Measurements from ENCODE around the gene PTPRA. TPM values are rescaled to one million over a fixed set of nuclear protein-coding genes. Genes with fewer than 3 reads are reported as not detected.
A peak's percentile ranks its signal among the peaks of the same experiment; 100 is the strongest.

PTPRA gene
- total RNA-seq, 1 experiment from 2014 or later: 29.3 TPM

- POLR2A ChIA-PET: interaction anchor here (0.8 to 1.3 kb wide), 2 partner anchors 56 to 111 kb away, joined by 3 to 4 read pairs; partner anchors contain the start of gene PTPRA
- intact Hi-C loops (cut with micrococcal nuclease): no loop called here
These were observed 110.8 kb downstream of the PTPRA start for GRCh38 chr20:2984028-2984501.

DNA sequence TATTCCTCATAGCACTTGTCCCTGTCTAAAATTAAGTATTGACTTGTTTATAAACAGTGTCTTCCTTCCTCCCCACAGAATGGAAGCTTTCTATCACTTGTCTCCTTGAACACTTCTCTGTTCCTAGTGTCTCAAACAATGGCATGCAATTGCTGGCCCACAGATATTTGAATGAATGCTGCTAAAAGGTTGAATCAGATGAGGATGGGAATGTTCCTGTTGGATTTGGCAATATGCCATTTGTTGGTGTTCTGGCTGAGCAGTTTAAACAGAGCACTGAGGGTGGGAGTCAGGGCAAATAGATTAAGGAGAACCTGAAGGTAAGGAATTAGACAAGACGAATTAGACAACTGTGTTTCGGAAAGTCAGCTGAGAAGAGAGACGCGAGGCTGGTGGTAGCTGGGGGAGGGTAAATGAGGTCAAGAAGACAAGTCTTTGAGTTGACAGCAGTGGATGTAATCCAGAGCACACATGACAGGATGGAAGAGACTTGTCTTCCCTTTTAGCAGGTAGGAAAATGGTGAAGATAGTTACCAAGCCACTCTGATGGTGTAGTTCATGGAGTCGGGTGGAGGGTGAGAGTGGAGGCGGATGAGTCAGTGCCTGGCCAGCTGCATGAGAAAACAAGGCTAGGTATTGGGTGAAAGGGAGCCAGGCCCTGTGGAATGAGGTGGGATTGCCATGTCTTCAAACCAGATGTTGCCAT lies 111.8 kb downstream of the PTPRA start:
- H3K4me1 Mint-ChIP-seq (ENCODE audit: insufficient read depth, unreplicated experiment): peaks cover 9% of the 10 kb centered on the region
- intact Hi-C loops (cut with micrococcal nuclease): loop anchor here (5.0 kb wide), 1 partner anchor 108 kb away; no protein-coding TSS in a partner anchor
- H3K27me3 Mint-ChIP-seq (ENCODE audit: insufficient read depth, unreplicated experiment): no peaks in the 10 kb centered on the region
- ChIA-PET POLR2A (interaction anchor here (0.8 to 1.3 kb wide), 3 partner anchors 11 to 112 kb away, joined by 3 to 5 read pairs (median 4); partner anchors contain the start of gene PTPRA), CTCF (no interaction called here)
- DNase-seq (ENCODE audit: unreplicated experiment): peak; percentile 55
- no peaks in the 10 kb centered on the region for H3K9me3 Mint-ChIP-seq (ENCODE audit: unreplicated experiment)
- no peak overlapping the region for H3K4me3 Mint-ChIP-seq (ENCODE audit: unreplicated experiment)
- no peak for TF ChIP-seq CTCF (IDR thresholded peaks at IDR 0.05; ENCODE audit: unreplicated experiment)
- BruUV-seq (replicated peaks): no TSS peak
- H3K27ac Mint-ChIP-seq (ENCODE audit: low read depth, unreplicated experiment): no peak overlapping the region
- H3K36me3 Mint-ChIP-seq (ENCODE audit: insufficient read depth, unreplicated experiment): peaks cover 33% of the 10 kb centered on the region

More at GRCh38 chr20:2984028-2984501, 110.8 kb downstream of the PTPRA start:
- H3K27ac Mint-ChIP-seq (ENCODE audit: low read depth, unreplicated experiment): no peak overlapping the region
- DNase-seq (ENCODE audit: unreplicated experiment): no peak
- CTCF ChIA-PET: interaction anchor here (0.7 kb wide), 2 partner anchors 11 to 470 kb away, joined by 3 to 4 read pairs; no protein-coding TSS in a partner anchor
- H3K27me3 Mint-ChIP-seq (ENCODE audit: insufficient read depth, unreplicated experiment): no peaks in the 10 kb centered on the region
- H3K36me3 Mint-ChIP-seq (ENCODE audit: insufficient read depth, unreplicated experiment): peaks cover 26% of the 10 kb centered on the region
- TF ChIP-seq CTCF (IDR thresholded peaks at IDR 0.05; ENCODE audit: unreplicated experiment): no peak
- H3K9me3 Mint-ChIP-seq (ENCODE audit: unreplicated experiment): no peaks in the 10 kb centered on the region
- no TSS peak for BruUV-seq (replicated peaks)
- H3K4me1 Mint-ChIP-seq (ENCODE audit: insufficient read depth, unreplicated experiment): peaks cover 9% of the 10 kb centered on the region
- H3K4me3 Mint-ChIP-seq (ENCODE audit: unreplicated experiment): no peak overlapping the region

DNA sequence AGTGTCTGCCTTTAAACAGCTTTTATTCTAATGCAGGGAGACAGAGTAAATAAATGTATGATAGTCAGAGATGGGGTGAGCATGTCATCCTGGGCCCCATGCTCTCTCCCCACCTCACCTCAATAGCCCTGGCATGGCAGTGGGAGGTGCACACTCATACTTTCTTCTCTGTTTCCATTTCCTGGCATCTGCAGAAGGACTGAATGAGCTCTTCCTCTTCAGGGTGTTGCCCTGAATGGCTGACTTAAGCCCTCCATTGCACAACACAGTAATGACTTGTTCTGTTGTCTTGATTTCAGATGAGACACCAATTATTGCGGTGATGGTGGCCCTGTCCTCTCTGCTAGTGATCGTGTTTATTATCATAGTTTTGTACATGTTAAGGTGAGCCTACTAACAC lies 113.2 kb downstream of the PTPRA start:
- no peaks in the 10 kb centered on the region for H3K27me3 Mint-ChIP-seq (ENCODE audit: insufficient read depth, unreplicated experiment)
- H3K36me3 Mint-ChIP-seq (ENCODE audit: insufficient read depth, unreplicated experiment): peaks cover 46% of the 10 kb centered on the region
- H3K4me3 Mint-ChIP-seq (ENCODE audit: unreplicated experiment): no peak overlapping the region
- ChIA-PET CTCF (interaction anchor here (0.5 to 2.0 kb wide), 3 partner anchors 15 to 463 kb away, joined by 3 to 7 read pairs (median 4); no protein-coding TSS in a partner anchor), POLR2A (interaction anchor here (0.6 to 0.7 kb wide), 2 partner anchors 14 to 508 kb away, joined by 3 read pairs; no protein-coding TSS in a partner anchor)
- TF ChIP-seq CTCF (IDR thresholded peaks at IDR 0.05; ENCODE audit: unreplicated experiment): no peak
- peak overlapping the region; percentile 63 for H3K27ac Mint-ChIP-seq (ENCODE audit: low read depth, unreplicated experiment)
- no peaks in the 10 kb centered on the region for H3K9me3 Mint-ChIP-seq (ENCODE audit: unreplicated experiment)
- BruUV-seq (replicated peaks): no TSS peak
- peak; percentile 67 for DNase-seq (ENCODE audit: unreplicated experiment)
- intact Hi-C loops (cut with micrococcal nuclease): loop anchor here (5.0 kb wide), 1 partner anchor 109 kb away; no protein-coding TSS in a partner anchor
- peaks cover 9% of the 10 kb centered on the region for H3K4me1 Mint-ChIP-seq (ENCODE audit: insufficient read depth, unreplicated experiment)

DNA sequence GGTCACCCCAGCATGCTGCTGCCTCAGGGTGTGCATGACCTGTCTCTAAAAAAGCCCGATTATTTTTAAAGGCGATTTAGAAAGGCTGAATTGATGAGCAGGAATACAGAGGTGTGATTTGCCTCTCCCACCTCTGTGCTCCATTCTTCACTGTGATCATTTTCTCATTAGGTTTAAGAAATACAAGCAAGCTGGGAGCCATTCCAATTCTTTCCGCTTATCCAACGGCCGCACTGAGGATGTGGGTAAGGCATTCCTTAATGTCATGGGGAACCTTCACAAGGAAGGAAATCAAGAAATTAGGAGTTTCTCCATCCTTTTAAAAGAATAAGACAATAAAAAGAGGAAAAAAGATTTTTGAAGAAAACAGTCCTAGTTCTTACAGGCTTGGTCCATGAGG lies 114.6 kb downstream of the PTPRA start:
- no peak overlapping the region for H3K27ac Mint-ChIP-seq (ENCODE audit: low read depth, unreplicated experiment)
- TF ChIP-seq CTCF (IDR thresholded peaks at IDR 0.05; ENCODE audit: unreplicated experiment): no peak
- H3K27me3 Mint-ChIP-seq (ENCODE audit: insufficient read depth, unreplicated experiment): no peaks in the 10 kb centered on the region
- intact Hi-C loops (cut with micrococcal nuclease): loop anchor here (5.0 kb wide), 1 partner anchor 111 kb away; no protein-coding TSS in a partner anchor
- no peak overlapping the region for H3K4me3 Mint-ChIP-seq (ENCODE audit: unreplicated experiment)
- H3K36me3 Mint-ChIP-seq (ENCODE audit: insufficient read depth, unreplicated experiment): peaks cover 52% of the 10 kb centered on the region
- no TSS peak for BruUV-seq (replicated peaks)
- H3K4me1 Mint-ChIP-seq (ENCODE audit: insufficient read depth, unreplicated experiment): peaks cover 9% of the 10 kb centered on the region
- no peak for DNase-seq (ENCODE audit: unreplicated experiment)
- ChIA-PET POLR2A (no interaction called here), CTCF (interaction anchor here (0.6 to 2.0 kb wide), 2 partner anchors 13 to 59 kb away, joined by 5 to 7 read pairs; no protein-coding TSS in a partner anchor)
- no peaks in the 10 kb centered on the region for H3K9me3 Mint-ChIP-seq (ENCODE audit: unreplicated experiment)
